Small intestine (tissue), 7 donors: ENCODE data around the gene FBRS. TPM values are rescaled to one million over a fixed set of nuclear protein-coding genes. Genes with fewer than 3 reads are reported as not detected.
A peak's percentile ranks its signal among the peaks of the same experiment; 100 is the strongest.

Experiments used
- DNase-seq, 2 donors: peaks; one replicate each; pipeline versions ENCODE4 v3.0.0 to v3.0.0-alpha.2; 2013
- FAIRE-seq: peaks from 2 replicates; lab custom pipeline; 2012; peaks lifted over from hg19 to GRCh38; lab: Jason Lieb, UNC
- H3K27ac ChIP-seq, 3 donors: one replicate each; pipeline ENCODE4 v1.5.1; 2013; ENCODE audit warnings: low read length in 2 of 3, mild to moderate bottlenecking in 2 of 3, control low read depth in 1 of 3, inconsistent platforms in 1 of 3, low read depth in 1 of 3, moderate library complexity in 1 of 3
- H3K27me3 ChIP-seq, 3 donors: one replicate each; pipeline ENCODE4 v1.6.1; 2013; ENCODE audit warnings: low read length in 3 of 3, inconsistent platforms in 1 of 3; ENCODE audit not compliant: control insufficient read depth in 3 of 3, insufficient read depth in 3 of 3
- H3K36me3 ChIP-seq, 3 donors: one replicate each; pipeline ENCODE4 v1.6.1; 2013; ENCODE audit warnings: low read length in 3 of 3, inconsistent platforms in 1 of 3, low read depth in 1 of 3, mild to moderate bottlenecking in 1 of 3, moderate library complexity in 1 of 3; ENCODE audit not compliant: control insufficient read depth in 3 of 3, insufficient read depth in 2 of 3
- H3K4me1 ChIP-seq, 3 donors: one replicate each; pipeline ENCODE4 v1.6.1; 2013; ENCODE audit warnings: low read length in 2 of 3, inconsistent platforms in 1 of 3, low read depth in 1 of 3, mild to moderate bottlenecking in 1 of 3, moderate library complexity in 1 of 3; ENCODE audit not compliant: control insufficient read depth in 3 of 3, insufficient read depth in 2 of 3
- H3K4me3 ChIP-seq, 3 donors: one replicate each; pipeline ENCODE4 v1.5.1; 2013; ENCODE audit warnings: low read length in 3 of 3, control low read depth in 1 of 3, inconsistent platforms in 1 of 3, low read depth in 1 of 3, mild to moderate bottlenecking in 1 of 3, moderate library complexity in 1 of 3
- H3K9me3 ChIP-seq, 2 donors: one replicate each; pipeline ENCODE4 v1.6.1; 2013; ENCODE audit warnings: low read depth in 1 of 2, low read length in 1 of 2; ENCODE audit not compliant: control insufficient read depth in 2 of 2, insufficient read depth in 1 of 2
- WGBS, 3 donors: extraction: QIAGEN DNeasy Blood & Tissue Kit; methylation state at CpG; one replicate each; pipeline ENCODE4 v1.1.7; 2013; 5-methylcytosine and 5-hydroxymethylcytosine counted together
- polyA plus RNA-seq, 4 donors: library from polyadenylated mRNA; stranded (reverse) in 3 of 4; unstranded in 1 of 4; fragments of 200-250 nt in 3 of 4; fragments of 120-200 nt in 1 of 4; gene quantifications; one replicate each; pipeline versions ENCODE4 v1.2.1 to v1.2.3, GENCODE V29; 2013
- donor health status: healthy with polysubstance abuse.
- donor health status: control.
- donor health status: control.
- donor health status: Bipolar disorder and iron deficiency.
- donor health status: healthy.

Gene FBRS
- polyA plus RNA-seq, 4 donors, result 36.2 to 94.6 (median 47.6) TPM

DNA sequence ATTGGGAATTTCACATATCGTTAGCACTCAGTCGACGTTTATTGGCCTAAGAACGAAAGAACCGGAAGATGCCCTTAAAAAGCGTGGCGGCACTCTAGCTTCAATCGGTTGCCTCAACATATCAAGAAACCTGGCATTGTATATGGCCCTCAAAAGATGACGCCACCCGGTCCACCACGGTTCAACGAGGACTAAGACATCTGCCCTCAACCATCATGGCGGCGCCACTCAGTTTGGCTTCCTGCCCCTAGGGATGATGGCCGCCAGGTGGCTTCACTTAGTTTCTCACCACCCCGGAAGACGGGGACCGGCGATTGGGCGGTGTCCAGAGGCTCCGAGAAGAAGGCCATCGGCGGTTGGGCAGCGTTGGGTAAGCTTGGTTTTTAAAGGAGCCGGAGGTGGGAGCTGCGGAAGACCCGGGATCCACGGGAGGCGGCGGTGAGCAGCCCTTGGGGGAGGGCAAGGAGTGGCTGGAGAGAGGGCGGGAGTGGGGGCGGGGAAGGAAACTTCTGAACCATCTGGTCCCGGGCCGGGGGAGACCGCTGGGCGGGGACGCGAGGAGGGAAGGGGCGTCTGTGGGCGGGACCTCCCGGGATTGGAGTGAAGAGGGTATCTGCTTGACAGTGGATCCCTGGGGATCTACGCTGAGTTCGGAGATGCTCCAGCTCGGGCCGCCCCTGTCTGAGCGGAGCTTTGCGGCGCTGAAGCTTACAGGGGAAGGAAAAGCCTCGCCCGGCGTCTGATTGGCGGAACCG lies 7.7 kb upstream of the FBRS start, which contains the start of gene PRR14:
Gene PRR14 (plus strand): TSS at position 592 of the 755 bp plus-strand sequence. CDS start 686 bp downstream, outside the sequence.
- Histone ChIP-seq H3K4me3 (peak within 1 kb of the TSS; percentile 85 to 98 (median 91)), H3K27me3 (no peaks in the 10 kb centered on the region), H3K27ac (peak within 1 kb of the TSS; percentile 93 to 98 (median 93)), H3K36me3 (peaks cover 13 to 32% (median 23%) of the 10 kb centered on the region in 3 donors), H3K9me3 (no peaks in the 10 kb centered on the region), H3K4me1 (peaks cover 0 to 11% (median 5%) of the 10 kb centered on the region in 3 donors)
- peak; percentile 100 for DNase-seq
- WGBS, 3 donors, result 1% methylated on average over 50 to 53 of the region's 53 CpGs
- peak; percentile 89 for FAIRE-seq

DNA sequence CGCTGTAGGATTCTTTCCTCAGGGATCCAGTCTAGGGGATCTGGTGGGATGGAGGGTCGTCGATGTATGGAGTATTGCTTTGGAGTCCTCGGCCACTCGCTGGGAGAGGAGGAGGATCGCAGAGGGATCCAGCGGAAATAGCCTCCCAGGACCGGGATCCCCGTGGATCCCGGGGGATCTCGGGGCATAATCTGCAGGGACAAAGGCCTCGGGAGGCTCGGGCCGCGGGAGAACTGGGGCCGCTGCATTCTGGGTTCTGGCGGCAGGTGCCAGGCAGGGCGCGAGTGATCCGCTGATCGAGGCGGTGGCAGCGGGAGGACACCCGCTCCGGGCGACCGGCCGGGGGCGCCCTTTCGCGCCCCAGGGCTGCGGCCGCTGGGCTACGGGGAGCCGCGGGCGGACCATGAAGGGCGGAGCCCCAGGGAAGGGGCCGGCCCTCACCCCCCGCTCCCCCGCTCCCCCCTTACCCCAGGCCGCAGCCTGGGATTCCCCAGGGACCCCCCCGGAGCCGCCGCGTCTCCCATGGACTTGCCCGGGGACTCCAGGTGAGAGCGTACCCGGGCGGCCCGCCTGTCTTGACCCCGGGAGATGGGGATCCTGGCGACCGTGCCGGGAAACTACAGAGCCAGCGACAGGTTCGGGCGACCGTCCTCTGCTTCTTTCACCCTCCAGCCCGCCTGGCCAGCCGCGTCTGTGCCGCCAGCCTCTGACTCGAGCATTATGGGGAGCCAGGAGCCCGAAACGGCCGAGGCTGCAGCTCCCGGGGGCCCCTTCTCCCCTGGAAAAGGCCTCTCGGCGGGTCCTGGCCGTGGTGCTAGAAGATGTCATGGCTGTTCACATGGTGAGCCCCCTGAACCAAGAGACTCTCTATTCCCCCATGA lies 6.9 kb upstream of the FBRS start:
- no peaks in the 10 kb centered on the region for H3K9me3 ChIP-seq
- H3K27ac ChIP-seq, result peak overlapping the region; percentile 93 to 98 (median 93)
- peaks cover 16 to 40% (median 28%) of the 10 kb centered on the region in 3 donors for H3K36me3 ChIP-seq
- FAIRE-seq, result no peak
- peak overlapping the region; percentile 85 to 98 (median 91) for H3K4me3 ChIP-seq
- 0 to 1% (median 0%) methylated on average over 32 to 71 of the region's 71 CpGs for WGBS, 3 donors
- H3K4me1 ChIP-seq, result peaks cover 0 to 11% (median 5%) of the 10 kb centered on the region in 3 donors
- peak; percentile 69 to 83 for DNase-seq
- H3K27me3 ChIP-seq, result no peaks in the 10 kb centered on the region

DNA sequence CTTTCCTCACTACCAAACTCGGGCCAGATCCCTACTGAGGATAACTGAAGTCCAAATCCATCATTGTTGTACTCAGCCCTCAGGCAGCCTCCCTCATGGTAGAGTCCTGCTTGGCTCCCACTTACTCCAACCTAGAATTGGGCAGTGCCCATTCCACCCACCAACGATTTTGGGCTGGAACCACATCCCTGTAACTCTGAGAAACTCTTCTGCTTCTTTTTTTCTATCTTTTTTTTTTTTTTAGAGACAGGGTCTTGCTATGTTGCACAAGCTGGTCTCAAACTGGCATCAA lies 6.3 kb upstream of the FBRS start:
- H3K4me1 ChIP-seq, result peaks cover 0 to 11% (median 7%) of the 10 kb centered on the region in 3 donors
- no peaks in the 10 kb centered on the region for H3K27me3 ChIP-seq
- peak overlapping the region; percentile 85 to 98 (median 91) for H3K4me3 ChIP-seq
- H3K27ac ChIP-seq, result peak overlapping the region; percentile 53 to 83 (median 56)
- DNase-seq (no peak), FAIRE-seq (no peak)
- H3K9me3 ChIP-seq, result no peaks in the 10 kb centered on the region
- 2 to 15% (median 7%) methylated on average over 2 of the region's 2 CpGs for WGBS, 3 donors
- H3K36me3 ChIP-seq, result peaks cover 16 to 46% (median 31%) of the 10 kb centered on the region in 3 donors

DNA sequence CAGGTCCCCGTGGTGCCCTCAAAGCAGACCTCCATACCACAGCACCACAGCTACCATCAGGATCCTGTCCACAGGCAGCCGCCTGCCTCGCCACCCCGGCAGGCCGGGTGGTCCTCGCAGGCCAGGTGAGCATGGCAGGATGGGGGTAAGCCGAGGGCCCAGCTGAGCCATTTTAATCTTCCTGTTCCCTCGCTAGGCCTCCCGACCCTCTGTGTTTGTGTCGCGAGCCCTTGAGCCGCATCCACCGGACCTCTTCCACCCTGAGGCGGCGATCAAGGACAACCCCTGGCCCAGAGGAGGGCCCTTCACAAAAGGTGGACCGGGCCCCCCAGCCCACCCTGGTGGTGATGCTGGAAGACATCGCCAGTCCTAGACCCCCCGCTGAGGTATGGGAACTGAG lies 5.5 kb upstream of the FBRS start:
- H3K27me3 ChIP-seq, result no peaks in the 10 kb centered on the region
- H3K4me1 ChIP-seq, result peaks cover 0 to 17% (median 7%) of the 10 kb centered on the region in 3 donors
- FAIRE-seq, result no peak
- no peak overlapping the region for H3K27ac ChIP-seq
- peaks cover 16 to 52% (median 31%) of the 10 kb centered on the region in 3 donors for H3K36me3 ChIP-seq
- no peaks in the 10 kb centered on the region for H3K9me3 ChIP-seq
- DNase-seq, result no peak
- H3K4me3 ChIP-seq, result no peak overlapping the region
- 93 to 95% (median 95%) methylated on average over 18 of the region's 18 CpGs for WGBS, 3 donors

DNA sequence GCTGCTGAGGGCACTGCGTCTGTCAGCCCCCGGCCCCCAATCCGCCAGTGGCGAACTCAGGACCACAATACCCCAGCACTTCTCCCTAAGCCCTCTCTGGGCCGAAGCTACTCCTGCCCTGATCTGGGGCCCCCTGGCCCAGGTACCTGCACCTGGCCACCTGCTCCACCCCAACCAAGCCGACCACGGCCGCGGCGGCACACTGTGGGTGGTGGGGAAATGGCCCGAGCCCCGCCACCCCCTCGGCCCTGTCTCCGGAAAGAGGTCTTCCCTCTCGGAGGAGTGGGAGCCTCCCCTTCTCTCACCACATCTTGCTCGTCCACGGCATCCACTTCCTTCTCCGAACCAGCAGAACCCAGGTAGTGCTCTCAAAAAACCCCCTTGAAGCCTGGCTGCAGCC lies 3.4 kb upstream of the FBRS start:
- DNase-seq (no peak), FAIRE-seq (no peak)
- Histone ChIP-seq H3K27me3 (no peaks in the 10 kb centered on the region), H3K9me3 (no peaks in the 10 kb centered on the region), H3K36me3 (peaks cover 16 to 53% (median 31%) of the 10 kb centered on the region in 3 donors), H3K4me1 (peaks cover 0 to 14% (median 7%) of the 10 kb centered on the region in 3 donors), H3K27ac (no peak overlapping the region), H3K4me3 (no peak overlapping the region)
- 90 to 93% (median 93%) methylated on average over 18 of the region's 18 CpGs for WGBS, 3 donors

GRCh38 chr16:30655815-30656347 lies 2.4 kb upstream of the FBRS start:
- Histone ChIP-seq H3K36me3 (peaks cover 16 to 64% (median 31%) of the 10 kb centered on the region in 3 donors), H3K27ac (no peak overlapping the region), H3K9me3 (no peaks in the 10 kb centered on the region), H3K4me1 (peaks cover 0 to 20% (median 7%) of the 10 kb centered on the region in 3 donors), H3K27me3 (no peaks in the 10 kb centered on the region), H3K4me3 (no peak overlapping the region)
- FAIRE-seq (no peak), DNase-seq (no peak)
- 90 to 94% (median 94%) methylated on average over 12 of the region's 12 CpGs for WGBS, 3 donors

DNA sequence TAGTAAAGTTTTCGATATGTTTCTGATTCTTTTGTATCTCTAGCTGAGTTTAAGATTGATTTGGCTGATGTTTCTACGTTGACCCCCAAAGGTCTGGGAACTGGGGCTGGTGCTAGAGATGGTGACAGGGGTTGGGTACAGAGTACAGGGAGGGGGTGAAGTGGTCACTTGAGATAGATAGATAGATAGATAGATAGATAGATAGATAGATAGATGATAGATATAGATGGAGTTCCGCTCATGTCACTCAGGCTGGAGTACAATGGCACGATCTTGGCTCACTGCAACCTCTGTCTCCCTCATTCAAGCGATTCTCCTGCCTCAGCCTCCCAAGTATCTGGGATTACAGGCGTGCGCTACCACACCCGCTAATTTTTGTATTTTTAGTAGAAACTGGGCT lies 1.8 kb upstream of the FBRS start:
- H3K27ac ChIP-seq, result peak overlapping the region in 1 of 3 donors; percentile 29
- DNase-seq (no peak), FAIRE-seq (no peak)
- WGBS, 3 donors, result 96 to 97% (median 96%) methylated on average over 8 of the region's 8 CpGs
- H3K4me1 ChIP-seq, result peaks cover 0 to 24% (median 7%) of the 10 kb centered on the region in 3 donors
- no peaks in the 10 kb centered on the region for H3K27me3 ChIP-seq
- peaks cover 16 to 69% (median 31%) of the 10 kb centered on the region in 3 donors for H3K36me3 ChIP-seq
- H3K9me3 ChIP-seq, result no peaks in the 10 kb centered on the region
- no peak overlapping the region for H3K4me3 ChIP-seq
